HepG2 (cell line): ENCODE measurements around the gene CREB1. TPM values are rescaled to one million over a fixed set of nuclear protein-coding genes. Genes with fewer than 3 reads are reported as not detected.

Source experiments
- ATAC-seq: fragments of 200-7000 bp; cut with Tn5 transposase; 3 replicates; pipeline ENCODE4 v1.9.1; 2020; ENCODE audit warnings: mild to moderate bottlenecking, moderate library complexity
- BruUV-seq: library from RNA; stranded (reverse); fragments of 400-500 nt; replicated peaks from 2 replicates; lab custom pipeline; 2021; lab: Mats Ljungman, UMichigan
- CTCF ChIA-PET: fragments of 300-600 bp; formaldehyde crosslinking; extraction: SDS; loops from one replicate; lab custom pipeline; 2021; ENCODE audit warnings: low total read pairs, inconsistent platforms, low intra/inter-chr PET ratio; lab: Yijun Ruan, JAX
- POLR2A ChIA-PET: fragments of 350-600 bp; sonication (Branson Sonifier 250); formaldehyde crosslinking; loops from one replicate; lab custom pipeline; 2020; ENCODE audit warnings: antibody characterized with exemption, inconsistent platforms; lab: Yijun Ruan, JAX
- DNase-seq: peaks from one replicate; pipeline ENCODE4 v3.0.0-alpha.2; 2015; ENCODE audit warnings: low spot score
- FAIRE-seq: peaks from 3 replicates; lab custom pipeline; 2011; peaks lifted over from hg19 to GRCh38; lab: Jason Lieb, UNC
- H2AFZ ChIP-seq: one replicate; pipeline ENCODE4 v1.6.1; 2011; ENCODE audit warnings: low read length, inconsistent platforms
- H3K27ac ChIP-seq: fragments of 300-600 bp; 3 replicates; pipeline ENCODE4 v1.8.0; 2011; ENCODE audit warnings: mixed run types, mild to moderate bottlenecking, mixed read lengths, low read length, inconsistent platforms; ENCODE audit not compliant: insufficient read depth; ENCODE audit errors: extremely low read length
- H3K27me3 ChIP-seq, 2 experiments: fragments of 200-600 bp in 1 of 2; 2 replicates in 1 of 2; 3 replicates in 1 of 2; pipeline versions ENCODE4 v1.6.0 to v1.8.0; 2011; ENCODE audit warnings: low read length in 2 of 2, mild to moderate bottlenecking in 2 of 2, moderate library complexity in 2 of 2, inconsistent platforms in 1 of 2; ENCODE audit not compliant: insufficient read depth in 2 of 2, control insufficient read depth in 1 of 2
- H3K36me3 ChIP-seq, 2 experiments: fragments of 200-600 bp in 1 of 2; replicated peaks in 1 of 2; 2 replicates in 1 of 2; 3 replicates in 1 of 2; pipeline versions ENCODE4 v1.5.1 to v1.8.0; 2011; ENCODE audit warnings: low read length in 2 of 2, inconsistent platforms in 1 of 2; ENCODE audit not compliant: insufficient read depth in 2 of 2, control insufficient read depth in 1 of 2
- H3K4me1 ChIP-seq: 2 replicates; pipeline ENCODE4 v1.5.1; 2012; ENCODE audit warnings: low read length, inconsistent platforms; ENCODE audit not compliant: insufficient read depth
- H3K4me2 ChIP-seq: 2 replicates; pipeline ENCODE4 v1.6.0; 2011; ENCODE audit warnings: low read depth, low read length, inconsistent platforms
- H3K4me3 ChIP-seq, 3 experiments: fragments of 200-600 bp in 1 of 3; sonication (generic), shearing (Covaris generic) in 1 of 3; replicated peaks in 1 of 3; 2 replicates each; pipeline ENCODE4 v1.5.1; 2011 to 2016; ENCODE audit warnings: low read length in 3 of 3, inconsistent platforms in 2 of 3, low read depth in 2 of 3, mild to moderate bottlenecking in 2 of 3, control low read depth in 1 of 3, mixed read lengths in 1 of 3; ENCODE audit not compliant: insufficient read depth in 1 of 3
- H3K79me2 ChIP-seq: one replicate; pipeline ENCODE4 v1.6.1; 2011; ENCODE audit warnings: low read length, inconsistent platforms; ENCODE audit not compliant: insufficient read depth
- H3K9ac ChIP-seq: 2 replicates; pipeline ENCODE4 v1.6.0; 2011; ENCODE audit warnings: mild to moderate bottlenecking, low read depth, low read length, inconsistent platforms; ENCODE audit not compliant: insufficient read depth
- H3K9me3 ChIP-seq: 2 replicates; pipeline ENCODE4 v1.5.1; 2012; ENCODE audit warnings: mild to moderate bottlenecking, low read length
- H4K20me1 ChIP-seq: 2 replicates; pipeline ENCODE4 v1.6.0; 2011; ENCODE audit warnings: inconsistent platforms, mild to moderate bottlenecking, low read length, moderate library complexity; ENCODE audit not compliant: insufficient read depth
- ELF1 ChIP-seq: sonication (generic); formaldehyde crosslinking; IDR thresholded peaks from 2 replicates; pipeline ENCODE4 v1.4.0; 2020; ENCODE audit warnings: missing genetic modification reagents
- GTF2F1 ChIP-seq: fragments of 150-350 bp; IDR thresholded peaks from 2 replicates; pipeline ENCODE4 v1.6.1; 2014; ENCODE audit warnings: low read length
- MEIS2 ChIP-seq: sonication (generic); formaldehyde crosslinking; IDR thresholded peaks from 2 replicates; pipeline ENCODE4 v1.9.0; 2021; ENCODE audit warnings: mild to moderate bottlenecking, missing genetic modification reagents
- MTERF4 ChIP-seq: sonication (generic); formaldehyde crosslinking; IDR thresholded peaks from 2 replicates; pipeline ENCODE4 v1.8.0; 2023; ENCODE audit warnings: mild to moderate bottlenecking, missing genetic modification reagents
- NR2F1 ChIP-seq, 2 experiments: fragments of 450-650 bp in 1 of 2; formaldehyde crosslinking in 1 of 2; IDR thresholded peaks; 2 replicates each; pipeline versions ENCODE4 v1.5.0 to v1.6.1; 2016 to 2020; ENCODE audit warnings: mild to moderate bottlenecking in 1 of 2, missing compliant biosample characterization in 1 of 2, missing genetic modification reagents in 1 of 2, moderate library complexity in 1 of 2
- REPIN1 ChIP-seq: sonication (generic); formaldehyde crosslinking; IDR thresholded peaks from 2 replicates; pipeline ENCODE4 v1.8.0; 2022; ENCODE audit warnings: missing genetic modification reagents, low read depth, mild to moderate bottlenecking, borderline replicate concordance
- RNF219 ChIP-seq: sonication (generic); formaldehyde crosslinking; IDR thresholded peaks from 2 replicates; pipeline ENCODE4 v1.5.0; 2020; ENCODE audit warnings: mild to moderate bottlenecking, missing genetic modification reagents
- THAP8 ChIP-seq: sonication (generic); formaldehyde crosslinking; IDR thresholded peaks from 2 replicates; pipeline ENCODE4 v1.5.1; 2020; ENCODE audit warnings: missing genetic modification reagents, mild to moderate bottlenecking, borderline replicate concordance
- ZBTB1 ChIP-seq: sonication (generic); formaldehyde crosslinking; IDR thresholded peaks from 2 replicates; pipeline ENCODE4 v1.4.0; 2020; ENCODE audit warnings: missing genetic modification reagents, borderline replicate concordance
- ZNF136 ChIP-seq: sonication (generic); formaldehyde crosslinking; IDR thresholded peaks from 2 replicates; pipeline ENCODE4 v1.8.1; 2022; ENCODE audit warnings: low read depth, mild to moderate bottlenecking, moderate library complexity, missing genetic modification reagents
- ZNF253 ChIP-seq: sonication (generic); formaldehyde crosslinking; IDR thresholded peaks from 2 replicates; pipeline ENCODE4 v1.8.0; 2022; ENCODE audit warnings: mild to moderate bottlenecking, missing genetic modification reagents, borderline replicate concordance
- ZNF263 ChIP-seq: sonication (generic); formaldehyde crosslinking; IDR thresholded peaks from 2 replicates; pipeline ENCODE4 v1.4.0; 2020; ENCODE audit warnings: missing genetic modification reagents
- ZNF530 ChIP-seq: sonication (generic); formaldehyde crosslinking; IDR thresholded peaks from 2 replicates; pipeline ENCODE4 v1.5.0; 2020; ENCODE audit warnings: low read depth, mild to moderate bottlenecking, missing genetic modification reagents
- ZSCAN22 ChIP-seq: sonication (generic); formaldehyde crosslinking; IDR thresholded peaks from 2 replicates; pipeline ENCODE4 v1.4.0; 2020; ENCODE audit warnings: mild to moderate bottlenecking, missing genetic modification reagents
- WGBS: methylation state at CpG from one replicate; pipeline ENCODE4 v1.1.6; 2017; ENCODE audit warnings: low lambda C conversion rate; 5-methylcytosine and 5-hydroxymethylcytosine counted together
- in situ Hi-C: cut with HindIII; loops from 2 replicates; pipeline ENCODE4 v1.10.0; 2017; ENCODE audit warnings: low pct_unique_long_range_greater_than_20kb; ENCODE audit not compliant: extremely low pct_ligation_motif_present
- intact Hi-C: fragments of 100-400 bp; cut with micrococcal nuclease; formaldehyde crosslinking; loops from one replicate; pipeline ENCODE4 v1.10.0; 2022; ENCODE audit not compliant: unreplicated experiment
- polyA plus RNA-seq, 8 experiments: library from polyadenylated mRNA; depleted of rRNA in 3 of 8; stranded (reverse) in 7 of 8; unstranded in 1 of 8; fragments of >200 nt; fragmentation: Illumina TruSeq in 4 of 8; extraction: Trizol in 4 of 8; gene quantifications; 2 replicates each; pipeline versions ENCODE4 v1.2.1 to v1.2.3, GENCODE V29; 2011 to 2016; ENCODE audit warnings: low read depth in 4 of 8, missing spikeins in 1 of 8, mixed read lengths in 1 of 8; ENCODE audit not compliant: insufficient read depth in 1 of 8
- total RNA-seq, 5 experiments: library from RNA; depleted of rRNA; stranded (reverse); fragments of >200 nt; fragmentation: Illumina TruSeq; extraction: Trizol; gene quantifications; 2 replicates each; pipeline ENCODE4 v1.2.3, GENCODE V29; 2016; ENCODE audit warnings: low read depth in 1 of 5

Gene CREB1
- total and polyA plus RNA-seq, 2 of the 13 experiments (the other 11 are each of a cell fraction or from before 2014, with no cell fraction given): 51.8 to 51.9 TPM

GRCh38 chr2:207601774-207602173 lies 72.0 kb downstream of the CREB1 start:
- peaks cover 6 to 16% of the 10 kb centered on the region in 2 experiments for H3K36me3 ChIP-seq
- ATAC-seq (no peak), DNase-seq (no peak), FAIRE-seq (no peak)
- no peak overlapping the region for H3K9ac ChIP-seq
- TF ChIP-seq NR2F1 (CRISPR knock-in tag; IDR thresholded peaks at IDR 0.05) (no peak), ZNF136 (no peak), THAP8 (CRISPR knock-in tag) (no peak), MTERF4 (CRISPR knock-in tag) (no peak), GTF2F1 (no peak), RNF219 (CRISPR knock-in tag) (no peak), ELF1 (no peak), MEIS2 (no peak), ZBTB1 (no peak), ZNF530 (CRISPR knock-in tag) (no peak), ZNF253 (CRISPR knock-in tag) (no peak), ZSCAN22 (no peak), REPIN1 (CRISPR knock-in tag) (no peak), ZNF263 (CRISPR knock-in tag) (no peak)
- WGBS: 98% methylated on average over 1 of the region's 1 CpG
- in situ Hi-C loops (no loop called here), intact Hi-C loops (no loop called here)
- no peak overlapping the region for H3K4me2 ChIP-seq
- BruUV-seq: no TSS peak
- POLR2A ChIA-PET: interaction anchor here (1.2 to 1.5 kb wide), 2 partner anchors 23 to 72 kb away, joined by 3 read pairs; partner anchors contain the start of genes CREB1 and METTL21A
- H3K79me2 ChIP-seq: no peaks in the 10 kb centered on the region
- no peak overlapping the region for H2AFZ ChIP-seq
- no peaks in the 10 kb centered on the region for H4K20me1 ChIP-seq
- CTCF ChIA-PET: no interaction called here
- H3K4me3 ChIP-seq: no peak overlapping the region
- no peaks in the 10 kb centered on the region for H3K4me1 ChIP-seq
- no peaks in the 10 kb centered on the region for H3K27me3 ChIP-seq
- H3K27ac ChIP-seq: no peak overlapping the region
- H3K9me3 ChIP-seq: no peaks in the 10 kb centered on the region
